Kidney epithelial cell (primary cell): ENCODE data around the gene SEMA7A. TPM values are rescaled to one million over a fixed set of nuclear protein-coding genes. Genes with fewer than 3 reads are reported as not detected.

Experiments used
- DNase-seq: peaks from one replicate; pipeline ENCODE4 v3.0.0-alpha.2; 2010; ENCODE audit warnings: low read depth
- H3K27me3 ChIP-seq: 2 replicates; pipeline ENCODE4 v1.6.0; 2011; ENCODE audit warnings: low read length; ENCODE audit not compliant: control insufficient read depth, insufficient read depth
- H3K36me3 ChIP-seq: 2 replicates; pipeline ENCODE4 v1.5.1; 2011; ENCODE audit warnings: low read length; ENCODE audit not compliant: control insufficient read depth, insufficient read depth
- H3K4me3 ChIP-seq: 2 replicates; pipeline ENCODE4 v1.5.1; 2011; ENCODE audit warnings: low read depth, mild to moderate bottlenecking, control low read depth, low read length
- CTCF ChIP-seq: IDR thresholded peaks from 2 replicates; pipeline ENCODE4 v1.5.1; 2011; ENCODE audit warnings: mild to moderate bottlenecking, moderate library complexity, low read length, control low read depth, inconsistent platforms; ENCODE audit not compliant: insufficient read depth, poor library complexity, severe bottlenecking
- total RNA-seq: library from RNA; depleted of rRNA; stranded (reverse); fragments of >200 nt; gene quantifications from 2 replicates; pipeline ENCODE4 v1.2.3, GENCODE V29; 2015

SEMA7A gene
- total RNA-seq, 1 donor from 2014 or later: 289 TPM

- H3K27me3 ChIP-seq: no peaks in the 10 kb centered on the region
- no peak overlapping the region for H3K4me3 ChIP-seq
- DNase-seq: no peak
- no peak for TF ChIP-seq CTCF
- H3K36me3 ChIP-seq: peaks cover 5% of the 10 kb centered on the region
These were observed 17.5 kb downstream of the SEMA7A start for GRCh38 chr15:74415966-74416916.

- peaks cover 6% of the 10 kb centered on the region for H3K36me3 ChIP-seq
- no peak for DNase-seq
- H3K27me3 ChIP-seq: no peaks in the 10 kb centered on the region
- no peak for TF ChIP-seq CTCF
- H3K4me3 ChIP-seq: no peak overlapping the region
These were observed 19.0 kb downstream of the SEMA7A start for GRCh38 chr15:74414603-74415338.

- peaks cover 6% of the 10 kb centered on the region for H3K36me3 ChIP-seq
- no peak for DNase-seq
- no peaks in the 10 kb centered on the region for H3K27me3 ChIP-seq
- no peak for TF ChIP-seq CTCF
- H3K4me3 ChIP-seq: no peak overlapping the region
These were observed 19.6 kb downstream of the SEMA7A start for GRCh38 chr15:74414081-74414580.

- TF ChIP-seq CTCF: no peak
These were observed 20.2 kb downstream of the SEMA7A start for GRCh38 chr15:74413350-74414080.

GRCh38 chr15:74412159-74412558 lies 21.6 kb downstream of the SEMA7A start:
- H3K4me3 ChIP-seq: no peak overlapping the region
- no peaks in the 10 kb centered on the region for H3K27me3 ChIP-seq
- DNase-seq: no peak
- H3K36me3 ChIP-seq: peaks cover 6% of the 10 kb centered on the region
- TF ChIP-seq CTCF: no peak

More at GRCh38 chr15:74413350-74414080, 20.2 kb downstream of the SEMA7A start:
- DNase-seq: no peak
- H3K27me3 ChIP-seq: no peaks in the 10 kb centered on the region
- no peak overlapping the region for H3K4me3 ChIP-seq
- peaks cover 6% of the 10 kb centered on the region for H3K36me3 ChIP-seq
